RCC 7860 (cell line): ENCODE measurements around the gene MS4A8.
"Not testable (repeated sequence)": the region's sequence is repeated elsewhere in the genome, so short reads cannot be mapped to it uniquely, and the experiment has no call there.

ENCODE experiments used
- DNase-seq: peaks from one replicate; pipeline ENCODE4 v3.0.0-alpha.2; 2015; ENCODE audit warnings: low spot score
- FAIRE-seq: peaks from 2 replicates; lab custom pipeline; 2012; peaks lifted over from hg19 to GRCh38; lab: Jason Lieb, UNC

Gene MS4A8

DNA sequence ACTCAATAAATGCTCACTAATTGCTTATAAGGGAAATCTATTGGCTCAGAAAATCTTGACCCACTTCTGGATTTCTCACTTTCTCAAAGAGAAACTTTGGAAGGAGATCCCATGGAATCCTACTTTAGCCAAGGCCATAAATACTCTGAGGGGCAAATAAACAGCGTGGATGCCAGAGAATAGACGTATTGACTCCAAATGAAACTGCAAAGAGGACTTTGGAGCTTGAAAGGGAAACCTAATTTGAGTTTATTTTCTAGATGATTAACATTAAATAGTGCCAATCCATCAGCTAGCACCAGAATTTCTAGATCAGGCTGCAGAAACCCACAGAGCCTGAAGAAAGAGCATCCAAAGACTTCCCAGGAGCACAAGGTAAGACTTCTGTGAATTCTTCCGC lies 25.0 kb downstream of the MS4A8 start, which contains the start of gene MS4A18:
MS4A18 (plus strand) TSS at position 301 of the 400 bp plus-strand sequence.
- no peak for DNase-seq
- FAIRE-seq = no peak

DNA sequence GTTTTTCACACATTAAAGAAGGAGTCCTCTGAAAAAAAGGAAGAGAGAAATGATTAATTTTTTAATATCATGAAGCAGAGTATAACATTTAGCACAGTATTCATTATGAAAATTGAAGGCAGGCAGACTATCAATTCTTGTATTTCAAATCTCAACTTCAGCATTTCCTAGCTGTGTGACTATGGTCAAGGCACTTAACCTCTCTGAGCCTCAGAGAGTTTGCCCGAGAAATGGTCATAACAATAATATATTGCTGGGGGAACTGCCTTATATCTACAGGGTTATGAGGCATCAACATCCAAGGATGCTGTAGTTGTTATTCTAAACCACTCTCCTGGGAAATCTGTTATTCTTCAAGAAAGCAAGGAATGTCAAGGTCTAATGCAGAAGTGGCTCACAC lies 26.2 kb downstream of the MS4A8 start:
- FAIRE-seq (no peak), DNase-seq (no peak)

DNA sequence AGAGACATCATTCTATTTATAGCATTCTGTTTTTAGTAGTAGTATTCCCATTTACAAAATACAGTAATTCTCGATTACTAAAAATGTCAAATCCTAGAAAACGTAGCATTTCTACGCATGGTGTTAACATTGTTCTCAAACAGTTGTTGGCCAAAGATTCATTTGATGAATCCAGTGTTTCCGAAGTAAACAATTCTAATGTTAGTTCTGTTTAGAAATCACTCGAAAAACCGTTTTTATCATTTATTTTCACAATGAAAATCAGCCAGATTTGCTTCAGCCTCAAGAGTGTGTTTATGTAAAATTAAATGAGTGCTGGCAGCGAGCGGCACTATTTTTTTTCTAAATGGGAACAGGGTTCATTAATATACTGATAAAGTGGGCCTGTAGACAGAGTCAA lies 32.2 kb downstream of the MS4A8 start:
- FAIRE-seq = no peak
- DNase-seq = no peak

DNA sequence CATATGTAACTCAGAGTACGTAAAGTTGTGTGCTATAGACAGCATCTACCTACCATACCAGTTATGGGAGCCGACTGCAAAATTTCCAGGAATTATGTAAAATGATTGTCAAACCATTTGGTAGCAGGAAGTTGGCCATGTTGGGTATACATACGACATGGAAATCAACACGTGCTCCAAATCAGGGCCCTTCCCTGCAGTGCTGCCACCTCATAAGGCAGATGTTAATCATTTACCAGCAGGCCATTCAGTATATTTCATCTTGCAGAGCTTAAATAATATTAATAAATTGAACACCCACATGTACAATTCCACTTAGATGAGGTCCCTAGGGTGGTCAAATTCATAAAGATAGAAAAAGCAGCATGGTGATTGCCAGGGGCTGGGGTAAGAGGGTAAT lies 34.9 kb downstream of the MS4A8 start:
- DNase-seq (no peak), FAIRE-seq (no peak)

DNA sequence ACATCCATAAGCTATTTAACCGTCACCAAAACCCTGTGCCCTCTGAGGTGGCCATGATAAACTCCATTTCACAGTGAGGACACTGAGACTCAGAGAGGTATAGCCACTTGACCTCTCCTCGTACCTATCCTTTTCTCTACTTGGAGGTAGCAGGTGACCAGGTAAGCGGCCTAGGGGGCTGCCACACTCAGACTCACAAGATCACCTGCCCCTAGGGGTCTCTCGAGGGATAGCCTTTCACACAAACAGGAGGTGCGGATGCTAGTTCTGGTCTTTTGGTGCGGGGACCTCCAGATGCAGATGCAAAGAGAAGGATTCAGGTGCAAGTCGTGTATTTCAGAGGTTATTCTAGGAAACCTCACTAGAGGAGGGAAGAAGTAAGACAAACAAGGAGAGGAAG lies 39.7 kb downstream of the MS4A8 start:
- FAIRE-seq (no peak), DNase-seq (no peak)

DNA sequence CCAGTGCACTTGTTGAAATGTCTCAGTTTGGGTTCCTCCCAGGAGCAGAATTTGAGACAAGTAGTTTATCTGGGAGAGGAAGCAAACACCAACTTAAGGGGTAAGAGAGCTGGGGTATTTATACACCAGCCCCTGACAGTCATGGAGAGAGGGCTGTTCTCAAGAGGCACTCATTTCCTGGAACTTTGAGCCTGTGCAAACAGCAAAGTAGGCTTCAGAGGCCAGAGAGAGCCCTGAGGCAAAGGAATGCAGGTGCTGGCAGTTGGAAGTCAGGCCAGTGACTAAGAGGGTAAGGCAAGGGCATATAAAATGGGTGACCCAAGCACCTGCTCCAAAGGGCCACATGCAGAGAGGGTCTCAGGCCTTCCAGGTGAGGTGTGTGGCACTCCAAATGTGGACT lies 41.2 kb downstream of the MS4A8 start:
- FAIRE-seq = no peak
- DNase-seq = no peak

DNA sequence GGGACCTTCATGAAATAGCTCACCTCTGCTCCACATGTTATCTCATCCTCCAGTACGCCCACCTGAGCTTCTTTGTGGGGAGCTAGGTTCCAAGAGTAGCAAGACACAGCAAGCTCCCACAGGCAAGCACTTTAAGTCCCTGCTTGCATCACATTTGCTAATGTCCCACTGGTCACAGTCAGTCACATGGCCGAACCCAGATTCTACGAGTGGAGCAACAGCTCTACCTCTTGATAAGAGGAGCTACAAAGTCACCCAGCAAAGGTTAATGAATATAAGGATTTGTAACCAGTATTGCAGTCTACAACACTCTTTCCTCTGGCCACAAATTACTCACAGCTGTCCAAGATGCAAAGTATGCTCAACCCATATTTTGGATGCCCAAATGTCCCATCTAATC lies 42.0 kb downstream of the MS4A8 start:
- FAIRE-seq (no peak), DNase-seq (no peak)

DNA sequence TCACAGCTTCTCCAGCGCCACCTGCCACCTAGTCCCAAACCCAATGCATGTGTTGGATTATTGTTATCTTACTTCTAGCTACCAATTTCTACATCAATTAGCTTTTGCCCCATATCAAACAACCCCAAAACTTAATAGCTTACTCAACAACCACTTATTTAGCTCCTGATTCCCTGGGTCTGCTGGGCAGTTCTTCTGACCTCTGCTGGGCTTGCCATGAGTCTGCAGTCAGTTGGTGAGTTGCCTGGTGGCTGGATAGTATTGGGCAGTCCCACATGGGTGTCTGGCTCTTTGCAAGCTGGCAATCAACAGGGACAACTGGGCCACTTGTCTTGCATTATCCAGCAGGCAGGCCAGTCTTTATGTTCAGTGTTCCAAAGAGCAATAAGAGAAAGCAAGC lies 43.6 kb downstream of the MS4A8 start:
- DNase-seq (no peak), FAIRE-seq (no peak)

DNA sequence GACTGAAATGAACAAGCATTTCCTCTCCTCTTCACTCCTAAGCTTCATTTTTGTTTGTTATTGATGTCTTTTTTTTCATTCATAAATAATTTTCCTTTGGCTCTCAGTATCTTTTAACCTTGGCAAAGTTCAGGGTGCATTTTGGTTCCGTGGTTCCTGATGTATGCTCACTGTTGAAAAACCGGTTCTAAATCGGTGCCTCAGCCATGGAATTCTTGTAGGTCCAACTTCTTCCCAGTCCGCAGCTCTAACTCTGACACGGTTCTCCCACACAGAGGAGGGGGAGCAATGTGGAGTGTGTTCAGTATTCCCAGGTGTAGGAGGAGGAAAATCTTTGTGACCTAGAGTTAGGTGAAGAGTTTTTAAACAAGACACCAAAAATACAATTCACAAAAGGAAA lies 44.7 kb downstream of the MS4A8 start:
- FAIRE-seq (no peak), DNase-seq (no peak)

DNA sequence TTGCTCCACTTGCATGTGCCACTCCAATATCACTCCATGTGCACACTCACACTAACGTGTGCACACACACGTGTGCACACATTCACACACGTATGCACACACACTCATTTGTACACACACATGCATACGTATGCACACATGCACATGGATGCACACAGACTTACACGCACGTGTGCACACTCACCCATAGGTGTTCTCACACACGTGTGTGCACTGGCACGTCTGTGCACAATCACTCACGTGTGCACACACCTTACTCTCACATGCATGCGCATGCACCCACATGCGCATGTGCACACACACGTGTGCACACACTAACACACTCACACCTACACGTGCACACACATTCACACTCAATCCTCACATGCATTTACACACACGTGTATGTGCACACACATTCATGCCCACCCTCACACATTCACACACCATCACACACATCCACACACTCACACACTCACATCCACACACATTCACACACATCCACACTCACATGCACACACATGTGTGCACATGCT lies 48.0 kb downstream of the MS4A8 start:
- DNase-seq (no peak), FAIRE-seq (no peak)

DNA sequence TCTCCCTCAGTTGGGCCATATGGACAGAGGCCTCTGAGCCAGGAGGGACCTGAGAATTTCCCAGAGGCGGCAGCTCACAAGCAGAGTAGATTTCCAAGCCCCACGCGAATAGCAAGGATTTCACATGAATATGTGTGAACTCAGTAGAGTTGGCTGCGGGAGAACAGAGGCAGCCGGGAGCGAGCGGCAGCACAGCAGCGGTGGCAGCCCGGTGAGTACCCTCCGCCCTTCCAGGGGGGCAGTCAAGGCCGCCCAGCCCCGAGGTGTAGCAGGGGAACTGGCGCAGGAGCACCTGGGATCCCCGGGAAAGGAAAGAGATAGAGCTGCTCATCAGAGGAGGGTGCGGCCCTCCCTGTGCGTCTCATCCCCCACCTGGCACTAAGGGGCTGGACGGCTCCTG lies 48.8 kb downstream of the MS4A8 start:
- DNase-seq (no peak), FAIRE-seq (no peak)

DNA sequence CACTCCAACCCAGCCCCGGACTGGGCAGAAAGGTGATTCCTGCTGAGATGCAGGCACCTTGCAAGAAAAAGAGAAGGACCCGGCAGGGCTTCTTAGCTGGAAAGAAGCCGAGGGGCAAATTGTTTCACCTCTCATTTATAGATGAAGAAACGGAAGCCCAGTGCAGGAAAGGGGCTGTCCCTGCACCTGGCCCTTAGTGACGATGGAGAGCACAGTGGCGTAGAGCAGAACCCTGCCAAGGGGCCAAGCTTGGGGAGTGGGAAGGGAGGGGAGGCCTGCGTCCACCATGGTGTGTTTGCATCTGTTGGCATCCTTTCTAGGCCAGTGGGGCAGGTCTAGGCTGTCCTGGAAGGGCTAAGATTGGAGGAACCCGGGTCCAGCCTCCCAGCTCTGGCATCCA lies 49.4 kb downstream of the MS4A8 start:
- FAIRE-seq (no peak), DNase-seq (no peak)

DNA sequence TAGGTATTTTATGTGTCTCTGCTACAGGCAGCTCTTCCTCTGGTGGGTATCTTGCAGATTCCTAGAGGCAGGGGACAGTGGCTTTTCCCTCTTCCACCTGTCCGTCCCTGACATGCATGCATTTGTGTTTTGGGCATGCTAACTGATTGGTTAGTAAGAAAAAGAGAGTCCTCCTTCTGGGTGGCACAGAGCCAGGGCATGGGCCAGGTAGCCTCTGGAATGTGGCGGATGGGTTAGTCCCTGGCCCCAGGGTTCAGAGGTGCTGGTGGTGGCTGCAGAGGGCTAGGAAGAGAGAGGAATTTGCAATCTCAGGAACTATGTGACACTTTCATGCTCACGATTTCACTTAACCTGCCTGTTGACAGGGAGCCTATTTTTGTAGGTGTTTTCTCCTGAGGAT lies 51.5 kb downstream of the MS4A8 start:
- FAIRE-seq (no peak), DNase-seq (no peak)

DNA sequence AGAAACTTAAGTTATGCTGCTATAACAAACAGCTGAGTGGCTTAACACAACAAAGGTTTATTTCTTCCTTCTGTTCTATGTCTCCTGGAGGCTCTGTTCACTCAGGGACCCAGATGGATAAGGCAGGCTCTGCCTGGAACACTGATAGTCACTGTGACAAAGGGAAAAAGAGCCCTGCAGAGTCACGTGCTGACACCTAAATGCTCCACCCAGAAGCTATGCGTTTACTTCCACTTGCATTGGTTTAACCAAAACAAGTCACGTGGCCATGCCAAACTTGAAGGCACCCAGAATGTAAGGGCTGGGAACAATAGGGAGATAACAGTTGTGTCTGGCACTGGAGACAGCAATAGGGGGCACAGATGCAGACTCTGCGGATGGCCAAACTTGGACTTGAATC lies 53.9 kb downstream of the MS4A8 start:
- FAIRE-seq (no peak), DNase-seq (no peak)

DNA sequence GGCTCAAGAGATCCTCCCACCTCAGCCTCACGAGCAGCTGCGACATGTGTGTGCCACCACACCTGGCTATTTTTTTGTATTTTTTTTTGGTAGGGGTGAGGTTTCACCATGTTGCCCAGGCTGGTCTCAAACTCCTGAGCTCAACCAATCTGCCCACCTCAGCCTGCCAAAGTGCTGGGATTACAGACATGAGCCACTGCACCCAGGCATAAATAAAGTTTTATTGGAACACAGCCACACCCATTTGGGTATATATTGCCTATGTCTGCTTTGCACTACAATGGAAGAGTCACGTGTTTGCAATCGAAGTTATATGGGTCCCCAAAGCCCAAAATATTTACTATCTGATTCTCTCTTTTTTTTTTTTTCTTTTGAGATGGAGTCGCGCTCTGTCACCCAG lies 55.5 kb downstream of the MS4A8 start:
- FAIRE-seq (no peak), DNase-seq (no peak)

DNA sequence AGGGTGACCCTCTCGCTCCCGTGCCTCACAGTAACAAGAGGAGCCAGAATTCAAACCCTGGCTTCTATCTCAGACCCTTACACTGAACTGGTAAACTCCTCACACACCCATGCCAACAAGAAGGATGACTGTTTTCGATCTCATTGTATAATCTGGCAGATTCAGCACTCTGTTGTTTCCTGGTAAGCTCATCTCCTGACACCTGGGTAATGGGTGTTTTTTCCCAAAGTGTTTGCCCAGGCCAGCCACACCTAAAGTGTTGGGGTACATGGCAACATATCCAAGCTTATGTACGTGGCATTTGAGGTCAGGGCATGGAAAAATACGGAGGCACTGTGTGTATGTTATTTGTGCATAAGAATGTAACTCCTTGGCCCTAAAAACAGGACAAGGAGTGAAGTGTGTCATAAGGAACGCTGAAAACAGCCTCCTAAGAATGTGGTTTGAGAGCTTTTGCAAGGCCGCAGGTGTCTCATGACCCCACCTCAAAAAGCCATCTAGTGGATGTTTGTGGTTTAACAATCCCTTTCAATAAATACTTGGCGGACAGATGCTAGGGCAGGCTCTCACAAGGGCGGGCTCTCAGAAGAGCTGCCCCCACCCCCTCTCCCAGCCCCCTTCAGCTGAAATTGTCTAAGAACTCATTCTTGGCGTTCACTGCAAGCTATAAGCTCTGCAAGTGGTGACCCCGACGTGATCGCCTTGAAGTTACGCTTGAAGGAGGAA lies 57.1 kb downstream of the MS4A8 start, which contains the start of gene MS4A15:
MS4A15 (plus strand) TSS at position 561 of the 726 bp plus-strand sequence. CDS start 6,867 bp downstream, outside the sequence.
- DNase-seq (no peak), FAIRE-seq (no peak)

DNA sequence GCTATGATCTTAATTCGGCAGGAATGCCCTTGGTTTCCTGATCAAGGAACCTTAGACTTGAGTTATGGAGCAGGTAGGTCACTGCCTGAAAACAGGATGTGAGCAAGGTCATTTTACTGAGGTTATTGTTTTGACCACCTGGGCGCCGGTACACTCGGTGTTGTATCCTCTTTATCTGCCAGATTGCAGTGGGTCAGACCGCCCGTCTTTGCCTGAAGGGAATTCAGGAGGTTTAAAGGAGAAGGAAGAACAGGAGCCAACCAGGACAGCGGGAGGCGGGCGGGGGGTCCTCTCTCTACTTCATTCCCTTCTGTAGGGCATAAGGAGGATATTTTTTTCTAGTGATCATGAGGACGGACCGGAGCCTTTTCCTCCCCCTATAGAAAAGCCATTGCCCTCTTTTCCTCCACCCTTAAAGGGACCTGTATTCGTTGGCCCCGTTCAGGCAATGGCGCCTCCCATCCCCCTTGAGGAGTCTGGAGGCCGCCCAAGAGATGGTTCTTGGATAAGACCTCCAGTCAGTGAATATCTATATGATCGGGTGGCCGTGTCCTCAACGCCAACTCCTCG lies 57.9 kb downstream of the MS4A8 start:
- DNase-seq = no peak
- no peak for FAIRE-seq

DNA sequence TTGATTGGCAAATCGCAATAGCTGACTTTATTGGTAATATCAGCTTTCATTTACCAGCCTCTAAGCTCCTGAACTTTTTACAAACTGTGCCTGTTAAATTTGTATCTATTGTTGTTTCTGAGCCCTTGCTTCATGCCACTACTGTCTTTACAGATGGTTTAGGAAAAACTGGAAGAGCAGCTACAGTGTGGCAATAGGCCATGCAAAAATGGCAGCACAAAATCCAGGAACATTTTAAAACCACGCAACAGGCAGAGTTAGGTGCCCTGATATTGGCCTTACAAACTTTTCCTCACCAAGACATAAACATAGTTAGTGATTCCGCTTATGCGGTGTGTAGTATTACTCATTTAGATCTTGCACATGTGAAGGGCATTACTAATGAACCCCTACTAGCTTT lies 59.3 kb downstream of the MS4A8 start:
- DNase-seq, FAIRE-seq: not testable (repeated sequence)

DNA sequence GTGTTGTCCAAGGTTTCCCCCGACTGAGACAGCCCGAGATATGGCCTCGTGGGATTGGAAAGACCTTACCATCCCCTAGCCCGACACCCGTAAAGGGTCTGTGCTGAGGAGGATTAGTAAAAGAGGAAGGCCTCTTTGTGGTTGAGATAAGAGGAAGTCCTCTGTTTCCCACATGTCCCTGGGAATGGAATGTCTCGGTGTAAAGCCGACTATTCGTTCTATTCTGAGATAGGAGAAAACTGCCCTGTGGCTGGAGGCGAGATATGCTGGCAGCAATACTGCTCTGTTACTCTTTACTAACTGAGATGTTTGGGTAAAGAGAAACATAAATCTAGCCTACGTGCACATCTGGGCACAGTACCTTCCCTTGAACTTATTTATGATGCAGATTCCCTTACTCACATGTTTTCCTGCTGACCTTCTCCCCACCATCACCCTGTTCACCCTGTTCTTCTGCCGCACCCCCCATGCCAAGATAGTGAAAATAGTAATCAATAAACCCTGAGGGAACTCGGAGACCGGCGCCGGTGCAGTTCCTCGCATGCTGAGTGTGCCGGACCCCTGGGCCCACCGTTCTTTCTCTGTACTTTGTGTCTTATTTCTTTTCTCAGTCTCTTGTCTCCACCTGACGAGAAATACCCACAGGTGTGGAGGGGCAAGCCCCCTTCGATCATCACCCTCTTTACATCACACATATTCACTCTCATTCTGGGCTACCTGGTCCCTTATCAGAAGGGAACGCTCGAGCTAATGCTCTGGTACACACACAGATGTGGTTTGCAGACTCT lies 60.2 kb downstream of the MS4A8 start:
- FAIRE-seq, DNase-seq: not testable (repeated sequence)

DNA sequence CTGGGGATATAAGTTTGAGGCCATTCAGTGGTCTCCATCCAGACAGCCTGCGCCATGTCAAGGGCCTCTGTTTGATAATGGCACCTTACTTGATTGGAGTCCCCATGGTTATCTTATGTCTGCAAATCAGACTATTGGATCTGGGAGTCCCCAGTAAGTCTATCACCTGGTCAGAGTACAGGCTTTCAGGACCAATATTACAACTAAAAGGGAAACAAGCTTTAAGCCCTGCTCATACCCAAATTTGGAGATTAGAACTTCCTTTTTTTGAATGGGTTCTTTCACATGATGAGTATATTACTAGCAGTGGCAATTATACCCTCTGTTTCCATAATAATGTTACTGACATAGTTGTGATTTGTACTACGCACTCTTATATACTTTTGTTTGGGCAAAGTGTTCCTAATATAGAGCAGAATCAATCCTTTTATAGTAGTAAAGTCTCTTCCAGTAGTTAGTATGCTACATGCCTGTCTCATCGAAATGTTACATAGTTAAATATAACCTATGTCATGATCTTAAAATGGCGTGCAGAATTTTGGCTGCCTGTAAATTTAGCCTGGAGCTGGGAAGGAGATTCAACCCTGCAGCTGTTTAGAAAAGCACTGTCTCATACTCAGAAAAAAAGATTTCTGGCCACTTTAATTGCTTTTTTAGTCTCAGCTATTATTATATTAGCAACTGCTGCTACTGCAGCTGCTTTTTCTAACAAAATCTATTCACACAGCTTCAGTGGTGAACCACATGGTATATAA lies 62.2 kb downstream of the MS4A8 start:
- FAIRE-seq = no peak

More for the DNA sequence above, 62.2 kb downstream of the MS4A8 start:
- DNase-seq = no peak
